Right renal pelvis (tissue), 4 donors: ENCODE data around the gene PRKN. TPM values are rescaled to one million over a fixed set of nuclear protein-coding genes. Genes with fewer than 3 reads are reported as not detected.
"Not testable (repeated sequence)": the region's sequence is repeated elsewhere in the genome, so short reads cannot be mapped to it uniquely, and the experiment has no call there.

Experiments used
- DNase-seq, 4 donors: peaks; one replicate each; pipeline ENCODE4 v3.0.0-alpha.2; 2013; ENCODE audit warnings: low read depth in 4 of 4, low spot score in 3 of 4, missing footprints in 1 of 4
- polyA plus RNA-seq, 4 donors: library from polyadenylated mRNA; unstranded; fragments of 120-200 nt; gene quantifications; one replicate each; pipeline ENCODE4 v1.2.1, GENCODE V29; 2013; ENCODE audit not compliant: insufficient read length in 4 of 4

Gene PRKN
- polyA plus RNA-seq, 4 donors: 8.7 to 12.4 (median 10.8) TPM

- DNase-seq: no peak
Measured at GRCh38 chr6:161894436-161894835, 833.1 kb downstream of the PRKN start.

- no peak for DNase-seq
Measured at GRCh38 chr6:161891542-161891941, 836.0 kb downstream of the PRKN start.

- no peak for DNase-seq
Measured at GRCh38 chr6:161890832-161891297, 836.7 kb downstream of the PRKN start.

- no peak for DNase-seq
Measured at GRCh38 chr6:161890133-161890831, 837.3 kb downstream of the PRKN start.

GRCh38 chr6:161889324-161889723, 838.2 kb downstream of the PRKN start:
- DNase-seq: no peak

- DNase-seq: not testable (repeated sequence)
Measured at GRCh38 chr6:161886545-161886944, 841.0 kb downstream of the PRKN start.

- no peak for DNase-seq
Measured at GRCh38 chr6:161884782-161885181, 842.8 kb downstream of the PRKN start.

- no peak for DNase-seq
Measured at GRCh38 chr6:161882196-161882765, 845.3 kb downstream of the PRKN start.

GRCh38 chr6:161880056-161880455, 847.5 kb downstream of the PRKN start:
- no peak for DNase-seq

GRCh38 chr6:161876231-161876630, 851.3 kb downstream of the PRKN start:
- no peak for DNase-seq

GRCh38 chr6:161870236-161870901, 857.2 kb downstream of the PRKN start:
- no peak for DNase-seq

- no peak for DNase-seq
Measured at GRCh38 chr6:161869491-161869890, 858.1 kb downstream of the PRKN start.

GRCh38 chr6:161866570-161866969, 861.0 kb downstream of the PRKN start:
- no peak for DNase-seq

GRCh38 chr6:161861061-161861460, 866.5 kb downstream of the PRKN start:
- not testable (repeated sequence) for DNase-seq

GRCh38 chr6:161853657-161854056, 873.9 kb downstream of the PRKN start:
- DNase-seq: no peak

- DNase-seq: not testable (repeated sequence)
Measured at GRCh38 chr6:161851486-161851885, 876.1 kb downstream of the PRKN start.

- DNase-seq: no peak
Measured at GRCh38 chr6:161850562-161850961, 877.0 kb downstream of the PRKN start.

GRCh38 chr6:161847628-161848027, 879.9 kb downstream of the PRKN start:
- no peak for DNase-seq

GRCh38 chr6:161844804-161845203, 882.8 kb downstream of the PRKN start:
- DNase-seq: no peak

GRCh38 chr6:161843066-161843465, 884.5 kb downstream of the PRKN start:
- DNase-seq: no peak

- no peak for DNase-seq
Measured at GRCh38 chr6:161840380-161840779, 887.2 kb downstream of the PRKN start.
